Measurements from ENCODE around the gene CDH11.

DNA sequence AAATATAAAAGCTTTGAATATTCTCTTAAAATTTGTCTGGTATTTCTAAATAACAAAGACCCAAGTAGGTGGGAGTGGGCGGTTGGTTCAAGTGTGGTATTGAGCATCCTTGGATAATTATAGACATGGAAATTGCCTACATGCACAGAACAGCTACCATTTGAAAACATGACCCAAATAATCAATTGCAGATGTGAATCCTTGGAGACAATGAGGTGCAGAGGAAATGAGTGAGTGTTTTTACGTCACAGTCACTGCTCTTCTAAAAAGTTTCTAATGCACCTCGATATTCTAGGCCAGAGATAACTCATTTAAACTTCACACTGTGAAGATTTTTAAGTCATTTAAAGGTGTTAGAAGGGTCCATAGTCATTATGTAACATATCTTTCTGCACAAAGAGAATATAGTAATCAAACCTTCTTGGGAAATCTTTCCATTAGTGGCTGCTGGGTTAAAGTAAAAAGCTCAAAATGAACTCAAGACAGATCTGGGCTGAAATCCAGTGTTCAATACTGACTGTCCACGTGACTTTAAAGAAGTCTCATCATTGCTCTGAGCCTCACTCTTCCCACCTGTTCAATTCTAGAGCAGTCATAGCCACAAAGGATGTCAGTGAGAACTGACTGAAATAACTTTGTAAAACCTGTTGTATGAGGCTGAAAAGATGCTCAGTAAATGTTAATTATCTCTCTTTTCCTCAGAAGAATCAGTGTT is 144.5 kb downstream of the CDH11 start:
- TF ChIP-seq, protein P1, sequence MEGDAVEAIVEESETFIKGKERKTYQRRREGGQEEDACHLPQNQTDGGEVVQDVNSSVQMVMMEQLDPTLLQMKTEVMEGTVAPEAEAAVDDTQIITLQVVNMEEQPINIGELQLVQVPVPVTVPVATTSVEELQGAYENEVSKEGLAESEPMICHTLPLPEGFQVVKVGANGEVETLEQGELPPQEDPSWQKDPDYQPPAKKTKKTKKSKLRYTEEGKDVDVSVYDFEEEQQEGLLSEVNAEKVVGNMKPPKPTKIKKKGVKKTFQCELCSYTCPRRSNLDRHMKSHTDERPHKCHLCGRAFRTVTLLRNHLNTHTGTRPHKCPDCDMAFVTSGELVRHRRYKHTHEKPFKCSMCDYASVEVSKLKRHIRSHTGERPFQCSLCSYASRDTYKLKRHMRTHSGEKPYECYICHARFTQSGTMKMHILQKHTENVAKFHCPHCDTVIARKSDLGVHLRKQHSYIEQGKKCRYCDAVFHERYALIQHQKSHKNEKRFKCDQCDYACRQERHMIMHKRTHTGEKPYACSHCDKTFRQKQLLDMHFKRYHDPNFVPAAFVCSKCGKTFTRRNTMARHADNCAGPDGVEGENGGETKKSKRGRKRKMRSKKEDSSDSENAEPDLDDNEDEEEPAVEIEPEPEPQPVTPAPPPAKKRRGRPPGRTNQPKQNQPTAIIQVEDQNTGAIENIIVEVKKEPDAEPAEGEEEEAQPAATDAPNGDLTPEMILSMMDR (IDR thresholded peaks at IDR 0.05) = no peak
- no peak for TF ChIP-seq POLR2A (IDR thresholded peaks at IDR 0.05)
